GM12874 (cell line): ENCODE measurements around the gene KIF2A.

Experiments used
- TF ChIP-seq, protein P1 (sequence below): IDR thresholded peaks from 2 replicates; pipeline ENCODE4 v1.5.1; 2011; ENCODE audit warnings: low read depth, mild to moderate bottlenecking, control low read depth, low read length, moderate library complexity; ENCODE audit not compliant: insufficient read depth

Gene KIF2A

DNA sequence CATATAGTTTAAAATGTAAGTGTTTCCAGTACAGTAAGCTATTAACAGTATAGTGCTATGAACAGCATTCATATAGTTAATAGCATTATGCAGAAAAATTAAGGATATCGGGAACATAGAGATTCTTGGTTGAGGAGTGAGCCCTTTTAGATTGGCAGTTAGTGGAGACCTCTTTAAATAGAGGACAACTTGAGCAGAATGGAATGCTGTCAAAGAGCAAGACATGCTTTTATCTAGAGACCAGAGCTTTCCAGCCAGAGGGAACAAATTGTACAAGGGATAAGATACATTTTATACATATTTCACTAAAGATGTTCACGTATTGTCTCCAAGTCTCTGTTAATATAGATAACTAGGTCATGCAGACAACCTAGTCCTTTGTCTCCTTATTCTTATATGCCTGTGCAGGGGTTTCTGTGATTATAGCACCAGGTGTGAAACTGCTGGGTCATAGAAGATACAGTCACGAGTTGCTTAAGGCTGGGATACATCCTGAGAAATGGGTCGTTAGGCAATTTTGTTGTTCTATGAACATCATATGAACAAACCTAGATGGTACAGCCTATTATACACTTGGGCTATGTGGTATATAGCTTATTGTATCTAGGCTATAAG is 112.6 kb downstream of the KIF2A start:
- TF ChIP-seq, protein P1, sequence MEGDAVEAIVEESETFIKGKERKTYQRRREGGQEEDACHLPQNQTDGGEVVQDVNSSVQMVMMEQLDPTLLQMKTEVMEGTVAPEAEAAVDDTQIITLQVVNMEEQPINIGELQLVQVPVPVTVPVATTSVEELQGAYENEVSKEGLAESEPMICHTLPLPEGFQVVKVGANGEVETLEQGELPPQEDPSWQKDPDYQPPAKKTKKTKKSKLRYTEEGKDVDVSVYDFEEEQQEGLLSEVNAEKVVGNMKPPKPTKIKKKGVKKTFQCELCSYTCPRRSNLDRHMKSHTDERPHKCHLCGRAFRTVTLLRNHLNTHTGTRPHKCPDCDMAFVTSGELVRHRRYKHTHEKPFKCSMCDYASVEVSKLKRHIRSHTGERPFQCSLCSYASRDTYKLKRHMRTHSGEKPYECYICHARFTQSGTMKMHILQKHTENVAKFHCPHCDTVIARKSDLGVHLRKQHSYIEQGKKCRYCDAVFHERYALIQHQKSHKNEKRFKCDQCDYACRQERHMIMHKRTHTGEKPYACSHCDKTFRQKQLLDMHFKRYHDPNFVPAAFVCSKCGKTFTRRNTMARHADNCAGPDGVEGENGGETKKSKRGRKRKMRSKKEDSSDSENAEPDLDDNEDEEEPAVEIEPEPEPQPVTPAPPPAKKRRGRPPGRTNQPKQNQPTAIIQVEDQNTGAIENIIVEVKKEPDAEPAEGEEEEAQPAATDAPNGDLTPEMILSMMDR = no peak

DNA sequence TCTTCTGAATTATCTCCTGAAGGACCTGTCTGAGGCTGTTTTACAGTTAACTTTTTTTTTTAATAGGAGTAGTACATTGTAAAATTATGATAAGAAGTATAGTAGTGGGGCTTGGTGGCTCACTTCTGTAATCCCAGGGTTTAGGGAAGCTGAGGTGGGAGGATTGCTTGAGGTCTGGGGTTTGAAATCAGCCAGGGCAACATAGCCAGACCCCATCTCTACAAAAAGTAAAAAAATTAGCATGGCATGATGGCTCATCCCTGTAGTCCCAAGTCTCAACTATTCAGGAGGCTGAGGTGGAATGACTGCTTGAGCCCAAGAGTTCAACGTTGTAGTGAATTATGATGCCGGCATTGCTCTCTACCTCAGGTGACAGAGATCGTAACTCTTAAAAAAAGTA is 113.6 kb downstream of the KIF2A start:
- TF ChIP-seq, protein P1 = no peak

DNA sequence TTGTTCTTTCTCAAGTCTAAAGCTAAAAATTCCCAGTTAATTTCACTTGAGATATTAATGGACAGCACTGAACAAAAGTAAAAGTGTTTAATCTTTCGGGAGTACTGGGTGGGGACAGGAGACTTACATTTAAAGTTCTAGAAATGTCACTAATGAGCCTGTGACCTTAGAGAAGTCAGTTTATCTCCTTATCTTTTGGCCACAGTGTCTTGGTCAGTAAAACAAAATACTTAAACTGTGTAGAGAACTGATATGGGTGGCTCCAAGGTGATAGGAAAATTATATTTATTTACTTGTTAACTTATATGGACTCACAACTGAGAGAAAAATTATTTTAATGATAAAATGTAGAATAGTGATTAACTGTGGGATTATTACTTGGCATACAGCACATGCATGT is 115.4 kb downstream of the KIF2A start:
- TF ChIP-seq, protein P1 = no peak

- TF ChIP-seq, protein P1 = no peak
Observed at GRCh38 chr5:62424763-62425162, 118.8 kb downstream of the KIF2A start.

- TF ChIP-seq, protein P1 = no peak
Observed at GRCh38 chr5:62431735-62432620, 126.0 kb downstream of the KIF2A start.

DNA sequence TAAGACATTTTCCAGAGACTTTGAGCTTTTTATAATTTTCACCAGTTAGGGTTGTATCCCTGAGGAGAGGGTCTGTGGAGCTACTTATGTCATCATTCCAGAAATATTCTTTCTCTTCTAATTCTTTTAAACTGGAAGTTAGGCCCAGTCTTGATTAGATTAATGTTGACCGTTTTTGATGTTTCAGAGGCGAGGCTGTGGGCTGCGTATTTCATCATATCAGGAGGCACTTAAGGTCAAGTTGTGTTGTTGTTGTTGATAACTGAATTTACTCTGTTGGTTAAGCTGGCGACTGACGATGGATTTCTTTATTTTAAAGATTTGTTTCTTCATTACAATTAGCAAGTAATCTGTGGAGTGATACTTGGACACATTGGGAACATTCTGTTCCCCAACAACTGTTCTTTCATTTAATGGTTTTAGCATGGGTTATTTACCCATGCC is 126.6 kb downstream of the KIF2A start:
- TF ChIP-seq, protein P1 = no peak
